ENCODE results near the gene PAQR4.

- TF ChIP-seq CTCF (IDR thresholded peaks at IDR 0.05) (no peak), POLR2A (IDR thresholded peaks at IDR 0.05) (no peak)
Measured at GRCh38 chr16:3008690-3009037, 39.5 kb downstream of the PAQR4 start.

Data from body of pancreas (tissue), 4 donors.